ENCODE results near the gene CACNA2D3.

DNA sequence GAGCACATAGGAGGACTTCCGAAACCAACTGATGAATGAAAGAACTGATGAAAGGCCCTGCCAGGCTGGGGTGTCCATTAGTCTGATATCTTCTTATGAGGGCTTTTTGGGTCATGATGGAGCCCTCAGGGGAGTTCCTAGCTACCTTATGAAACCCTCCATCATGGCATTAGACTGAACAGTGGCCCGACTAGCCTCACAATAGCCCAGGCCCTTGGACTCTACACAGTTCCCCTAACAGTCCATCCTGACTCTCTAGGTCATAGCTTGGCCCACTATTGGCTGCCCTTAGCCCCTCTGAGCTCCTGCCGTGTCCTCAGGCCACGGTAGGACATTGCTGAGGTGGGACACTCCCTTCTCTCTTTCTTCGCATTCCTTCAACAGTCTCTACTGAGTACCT is 365.9 kb downstream of the CACNA2D3 start:
- TF ChIP-seq, protein P1, sequence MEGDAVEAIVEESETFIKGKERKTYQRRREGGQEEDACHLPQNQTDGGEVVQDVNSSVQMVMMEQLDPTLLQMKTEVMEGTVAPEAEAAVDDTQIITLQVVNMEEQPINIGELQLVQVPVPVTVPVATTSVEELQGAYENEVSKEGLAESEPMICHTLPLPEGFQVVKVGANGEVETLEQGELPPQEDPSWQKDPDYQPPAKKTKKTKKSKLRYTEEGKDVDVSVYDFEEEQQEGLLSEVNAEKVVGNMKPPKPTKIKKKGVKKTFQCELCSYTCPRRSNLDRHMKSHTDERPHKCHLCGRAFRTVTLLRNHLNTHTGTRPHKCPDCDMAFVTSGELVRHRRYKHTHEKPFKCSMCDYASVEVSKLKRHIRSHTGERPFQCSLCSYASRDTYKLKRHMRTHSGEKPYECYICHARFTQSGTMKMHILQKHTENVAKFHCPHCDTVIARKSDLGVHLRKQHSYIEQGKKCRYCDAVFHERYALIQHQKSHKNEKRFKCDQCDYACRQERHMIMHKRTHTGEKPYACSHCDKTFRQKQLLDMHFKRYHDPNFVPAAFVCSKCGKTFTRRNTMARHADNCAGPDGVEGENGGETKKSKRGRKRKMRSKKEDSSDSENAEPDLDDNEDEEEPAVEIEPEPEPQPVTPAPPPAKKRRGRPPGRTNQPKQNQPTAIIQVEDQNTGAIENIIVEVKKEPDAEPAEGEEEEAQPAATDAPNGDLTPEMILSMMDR (IDR thresholded peaks at IDR 0.05), result no peak
- no peak for TF ChIP-seq EZH2phosphoT487 (IDR thresholded peaks at IDR 0.05)
- TF ChIP-seq EZH2 (IDR thresholded peaks at IDR 0.05), result no peak
